Lung (tissue), 16 donors: ENCODE data around the gene TIGD2. TPM values are rescaled to one million over a fixed set of nuclear protein-coding genes. Genes with fewer than 3 reads are reported as not detected.

ENCODE experiments used
- ATAC-seq: fragments of 200-7000 bp; cut with Tn5 transposase; one replicate; pipeline ENCODE4 v1.9.1; 2020; ENCODE audit warnings: moderate number of reproducible peaks; ENCODE audit not compliant: insufficient read depth, low FRiP score
- DNase-seq, 3 donors: peaks; one replicate each; pipeline ENCODE4 v3.0.0-alpha.2; 2013 to 2017
- H3K27ac ChIP-seq, 2 donors: one replicate each; pipeline ENCODE4 v1.5.1; 2013; ENCODE audit warnings: mild to moderate bottlenecking in 2 of 2, moderate library complexity in 2 of 2, control low read depth in 1 of 2, inconsistent platforms in 1 of 2, low read depth in 1 of 2, low read length in 1 of 2
- H3K27me3 ChIP-seq, 3 donors: one replicate each; pipeline ENCODE4 v1.5.1; 2013; ENCODE audit warnings: low read length in 2 of 3; ENCODE audit not compliant: control insufficient read depth in 3 of 3, insufficient read depth in 3 of 3
- H3K36me3 ChIP-seq, 4 donors: one replicate each; pipeline ENCODE4 v1.5.1; 2013; ENCODE audit warnings: low read length in 4 of 4, mild to moderate bottlenecking in 1 of 4, moderate library complexity in 1 of 4; ENCODE audit not compliant: control insufficient read depth in 4 of 4, insufficient read depth in 4 of 4
- H3K4me1 ChIP-seq, 5 donors: one replicate each; pipeline ENCODE4 v1.5.1; 2013; ENCODE audit warnings: low read length in 5 of 5, mild to moderate bottlenecking in 2 of 5, moderate library complexity in 1 of 5; ENCODE audit not compliant: control insufficient read depth in 5 of 5, insufficient read depth in 5 of 5
- H3K4me3 ChIP-seq: one replicate; pipeline ENCODE4 v1.5.1; 2013; ENCODE audit warnings: mild to moderate bottlenecking, control low read depth, moderate library complexity
- H3K9ac ChIP-seq, 2 donors: one replicate each; pipeline ENCODE4 v1.5.1; 2013; ENCODE audit warnings: low read length in 2 of 2, control low read depth in 1 of 2; ENCODE audit not compliant: insufficient read depth in 1 of 2
- H3K9me3 ChIP-seq, 4 donors: one replicate each; pipeline ENCODE4 v1.5.1; 2013; ENCODE audit warnings: low read length in 3 of 4, mild to moderate bottlenecking in 1 of 4, moderate library complexity in 1 of 4; ENCODE audit not compliant: control insufficient read depth in 4 of 4, insufficient read depth in 3 of 4
- WGBS, 2 donors: extraction: QIAGEN DNeasy Blood & Tissue Kit; methylation state at CpG; one replicate each; pipeline ENCODE4 v1.1.7; 2013; 5-methylcytosine and 5-hydroxymethylcytosine counted together
- long read RNA-seq, 5 donors: transcript quantifications; one replicate each; lab custom pipeline, GENCODE V29; 2026
- polyA plus RNA-seq, 2 donors: library from polyadenylated mRNA; stranded (reverse); fragments of 200-250 nt; gene quantifications; one replicate each; pipeline ENCODE4 v1.2.1, GENCODE V29; 2013
- total RNA-seq, 2 donors: library from RNA; depleted of rRNA in 1 of 2; stranded (reverse); fragments of >200 nt in 1 of 2; gene quantifications; one replicate each; pipeline ENCODE4 v1.2.1, GENCODE V29; 2014 to 2021
- TF ChIP-seq, protein P1 (sequence below): IDR thresholded peaks from 2 replicates; pipeline ENCODE4 v1.5.1; 2012; ENCODE audit warnings: mild to moderate bottlenecking; ENCODE audit errors: control extremely low read depth, extremely low read depth
- donor health status: control.
- donor health status: control.
- donor health status: Bipolar disorder and iron deficiency.
- donor health status: healthy.
- donor health status: DM: yes; HTN: yes; CAD: no.

Gene TIGD2
- 1 to 10 TPM; 6.0 to 8.3 TPM for total RNA-seq
- 1 to 10 TPM; 2.5 to 2.7 TPM for polyA plus RNA-seq
- long read RNA-seq, donor 1, transcript TIGD2-202 (2 exons, 3,217 nt), result minor isoform, 5 of 18 reads
- long read RNA-seq, donor 1, transcript TIGD2-201 (1 exons, 2,083 nt), result major isoform, 13 of 18 reads
- long read RNA-seq, donor 1, partial matches to known transcripts, result 0 of 18 reads
- long read RNA-seq, donor 1, other reads (novel, unspliced or antisense), result 0 of 18 reads
- long read RNA-seq, donor 2, partial matches to known transcripts, result 0 of 3 reads
- long read RNA-seq, donor 2, other reads (novel, unspliced or antisense), result 0 of 3 reads
- long read RNA-seq, donor 3, transcript TIGD2-201 (1 exons, 2,083 nt), result major isoform, 6 of 6 reads
- long read RNA-seq, donor 3, partial matches to known transcripts, result 0 of 6 reads
- long read RNA-seq, donor 3, other reads (novel, unspliced or antisense), result 0 of 6 reads
- long read RNA-seq, donor 4, partial matches to known transcripts, result 0 of 6 reads
- long read RNA-seq, donor 4, other reads (novel, unspliced or antisense), result 0 of 6 reads
- long read RNA-seq, donor 5, transcript TIGD2-201 (1 exons, 2,083 nt), result major isoform, 13 of 17 reads
- long read RNA-seq, donor 5, partial matches to known transcripts, result 0 of 17 reads
- long read RNA-seq, donor 5, other reads (novel, unspliced or antisense), result 0 of 17 reads

DNA sequence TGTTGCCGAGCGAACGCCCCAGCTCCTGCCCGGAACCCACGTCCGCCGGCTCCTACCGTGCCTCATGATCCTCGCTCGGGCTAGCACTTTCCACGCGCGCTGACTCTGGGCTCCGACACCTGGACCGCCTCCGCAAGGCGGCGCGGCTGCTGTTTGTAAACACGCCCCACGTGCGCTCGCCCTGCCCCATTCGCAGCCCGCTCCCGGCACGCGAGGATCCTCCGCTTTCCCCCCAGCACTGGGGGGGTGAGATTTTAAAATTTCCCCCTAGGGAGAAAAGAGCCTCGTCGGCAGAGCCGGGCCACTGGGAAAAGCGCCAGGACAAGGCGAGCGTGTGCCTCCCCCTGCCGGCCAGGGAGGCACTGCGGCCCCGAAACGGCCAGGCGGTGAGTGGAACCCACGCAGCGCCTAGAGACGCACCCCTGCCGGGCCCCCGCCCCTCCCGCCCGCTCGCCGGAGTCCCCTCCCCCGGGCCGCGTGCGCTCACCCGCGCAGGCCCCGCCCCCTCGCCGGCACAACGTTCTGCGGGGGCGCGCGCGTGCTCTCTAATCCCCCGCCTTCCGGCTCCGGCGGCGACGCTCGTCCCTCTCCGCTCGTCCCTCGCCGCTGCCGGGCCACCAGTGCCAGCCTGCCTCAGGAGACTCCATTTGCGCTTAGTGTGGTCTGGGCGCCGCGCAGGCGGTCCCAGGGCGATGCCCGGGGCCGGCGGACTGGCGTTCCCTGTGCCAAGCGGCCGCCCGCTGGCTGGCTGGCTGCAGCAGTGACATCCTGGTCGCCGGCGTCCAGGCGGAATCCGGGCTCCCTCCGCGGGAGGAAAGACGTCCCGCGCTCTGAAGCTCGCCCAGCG is at the start of gene TIGD2:
Gene TIGD2 (plus strand): TSS at position 548 of the 847 bp plus-strand sequence. CDS start 1,442 bp downstream, outside the sequence.
- ATAC-seq (peak; percentile 98), DNase-seq (peak; percentile 93 to 95 (median 93))
- 0 to 1% methylated on average over 94 to 101 of the region's 101 CpGs for WGBS, 2 donors
- peaks cover 0 to 11% (median under 1%) of the 10 kb centered on the region in 4 donors for H3K36me3 ChIP-seq
- peaks cover 0 to 18% (median 2%) of the 10 kb centered on the region in 5 donors for H3K4me1 ChIP-seq
- peak within 1 kb of the TSS; percentile 92 to 97 for H3K27ac ChIP-seq
- TF ChIP-seq, protein P1, sequence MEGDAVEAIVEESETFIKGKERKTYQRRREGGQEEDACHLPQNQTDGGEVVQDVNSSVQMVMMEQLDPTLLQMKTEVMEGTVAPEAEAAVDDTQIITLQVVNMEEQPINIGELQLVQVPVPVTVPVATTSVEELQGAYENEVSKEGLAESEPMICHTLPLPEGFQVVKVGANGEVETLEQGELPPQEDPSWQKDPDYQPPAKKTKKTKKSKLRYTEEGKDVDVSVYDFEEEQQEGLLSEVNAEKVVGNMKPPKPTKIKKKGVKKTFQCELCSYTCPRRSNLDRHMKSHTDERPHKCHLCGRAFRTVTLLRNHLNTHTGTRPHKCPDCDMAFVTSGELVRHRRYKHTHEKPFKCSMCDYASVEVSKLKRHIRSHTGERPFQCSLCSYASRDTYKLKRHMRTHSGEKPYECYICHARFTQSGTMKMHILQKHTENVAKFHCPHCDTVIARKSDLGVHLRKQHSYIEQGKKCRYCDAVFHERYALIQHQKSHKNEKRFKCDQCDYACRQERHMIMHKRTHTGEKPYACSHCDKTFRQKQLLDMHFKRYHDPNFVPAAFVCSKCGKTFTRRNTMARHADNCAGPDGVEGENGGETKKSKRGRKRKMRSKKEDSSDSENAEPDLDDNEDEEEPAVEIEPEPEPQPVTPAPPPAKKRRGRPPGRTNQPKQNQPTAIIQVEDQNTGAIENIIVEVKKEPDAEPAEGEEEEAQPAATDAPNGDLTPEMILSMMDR, result no peak
- H3K9ac ChIP-seq, result peak within 1 kb of the TSS; percentile 58 to 69
- H3K4me3 ChIP-seq, result peak within 1 kb of the TSS; percentile 90
- no peaks in the 10 kb centered on the region for H3K9me3 ChIP-seq
- H3K27me3 ChIP-seq, result peaks cover 0 to 12% (median 6%) of the 10 kb centered on the region in 3 donors

DNA sequence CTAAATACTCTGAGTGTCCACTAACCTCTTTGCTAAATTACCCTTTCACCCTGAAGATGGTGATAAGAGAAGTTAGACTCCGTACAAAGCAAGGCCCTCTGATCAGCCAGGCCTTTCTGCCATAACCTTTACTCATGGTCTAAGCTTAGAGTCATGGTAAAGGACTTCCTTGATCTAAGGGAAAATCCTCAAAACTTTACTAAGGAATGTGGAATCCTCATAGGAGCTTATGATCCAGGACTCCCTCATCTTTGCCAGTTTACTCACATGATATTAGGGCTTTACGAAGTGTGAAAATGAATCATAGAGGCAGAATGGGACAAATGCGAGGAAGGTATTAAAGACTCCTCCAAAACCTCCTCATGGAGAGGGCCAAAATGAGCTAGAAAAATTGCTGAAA is 46.5 kb upstream of the TIGD2 start:
- DNase-seq (no peak), ATAC-seq (no peak)
- TF ChIP-seq, protein P1, result no peak
- no peak overlapping the region for H3K9ac ChIP-seq
- no peak overlapping the region for H3K4me3 ChIP-seq
- H3K36me3 ChIP-seq, result no peaks in the 10 kb centered on the region
- WGBS, 2 donors, result 67 to 94% methylated on average over 3 of the region's 3 CpGs
- no peaks in the 10 kb centered on the region for H3K9me3 ChIP-seq
- no peaks in the 10 kb centered on the region for H3K4me1 ChIP-seq
- H3K27me3 ChIP-seq, result no peaks in the 10 kb centered on the region
- H3K27ac ChIP-seq, result no peak overlapping the region

DNA sequence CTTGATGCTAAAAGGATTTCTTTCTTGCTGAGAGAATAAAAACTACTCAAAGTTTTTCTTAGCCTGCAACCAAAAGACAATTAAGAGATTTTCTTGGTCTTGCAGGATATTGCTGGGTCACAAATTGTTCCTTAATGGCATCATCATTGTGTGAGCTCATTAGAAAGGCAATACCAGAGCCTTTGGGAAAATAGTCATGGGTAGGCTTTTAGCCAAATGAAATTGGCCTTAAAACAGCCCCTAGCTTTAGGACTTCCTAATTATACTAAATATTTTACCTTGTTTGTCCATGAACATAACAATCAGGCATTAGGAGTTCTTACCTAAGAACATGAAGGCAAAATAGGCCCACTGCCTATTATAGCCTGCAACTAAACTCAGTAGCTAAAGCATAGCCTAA is 43.9 kb upstream of the TIGD2 start:
- H3K9ac ChIP-seq, result no peak overlapping the region
- H3K27me3 ChIP-seq, result no peaks in the 10 kb centered on the region
- no peaks in the 10 kb centered on the region for H3K9me3 ChIP-seq
- no peaks in the 10 kb centered on the region for H3K36me3 ChIP-seq
- TF ChIP-seq, protein P1, result no peak
- no peak overlapping the region for H3K4me3 ChIP-seq
- DNase-seq (no peak), ATAC-seq (no peak)
- H3K27ac ChIP-seq, result no peak overlapping the region
- no peaks in the 10 kb centered on the region for H3K4me1 ChIP-seq
